CD4-positive, alpha-beta T cell (primary cell): ENCODE data around the gene SELP. TPM values are rescaled to one million over a fixed set of nuclear protein-coding genes. Genes with fewer than 3 reads are reported as not detected.
A peak's percentile ranks its signal among the peaks of the same experiment; 100 is the strongest.

ENCODE experiments used
- ATAC-seq: fragments of 200-7000 bp; cut with Tn5 transposase; one replicate; pipeline ENCODE4 v1.10.0; 2022; ENCODE audit warnings: mild to moderate bottlenecking; ENCODE audit not compliant: poor library complexity
- CTCF ChIA-PET: fragments of 350-600 bp; sonication (Branson Sonifier 250); formaldehyde crosslinking; loops from one replicate; lab custom pipeline; 2021; ENCODE audit warnings: antibody characterized with exemption, inconsistent platforms; lab: Charles Lee
- POLR2A ChIA-PET: fragments of 350-600 bp; sonication (Branson Sonifier 250); formaldehyde crosslinking; loops from one replicate; lab custom pipeline; 2021; ENCODE audit warnings: antibody characterized with exemption, inconsistent platforms; lab: Charles Lee
- DNase-seq, 14 experiments: peaks; one replicate each; pipeline ENCODE4 v3.0.0-alpha.2; 2013 to 2020; ENCODE audit warnings: mixed read lengths in 2 of 14
- H3K27ac ChIP-seq, 2 donors: one replicate each; pipeline versions ENCODE4 v1.5.1 to v1.7.0; 2013; ENCODE audit warnings: low read length in 2 of 2, low read depth in 1 of 2, mild to moderate bottlenecking in 1 of 2
- H3K27me3 ChIP-seq, 2 experiments: 1 replicate in 1 of 2; 2 replicates in 1 of 2; pipeline versions ENCODE4 v1.6.1 to v1.7.0; 2013; ENCODE audit warnings: low read length in 2 of 2, control low read depth in 1 of 2, mild to moderate bottlenecking in 1 of 2, moderate library complexity in 1 of 2; ENCODE audit not compliant: insufficient read depth in 2 of 2, control insufficient read depth in 1 of 2
- H3K36me3 ChIP-seq: one replicate; pipeline ENCODE4 v1.6.1; 2013; ENCODE audit warnings: low read length, control low read depth; ENCODE audit not compliant: insufficient read depth
- H3K4me1 ChIP-seq: one replicate; pipeline ENCODE4 v1.6.1; 2013; ENCODE audit warnings: low read length, control low read depth; ENCODE audit not compliant: insufficient read depth
- H3K4me3 ChIP-seq: one replicate; pipeline ENCODE4 v1.5.1; 2013; ENCODE audit warnings: mild to moderate bottlenecking, low read length, moderate library complexity
- H3K9me3 ChIP-seq, 2 experiments: 1 replicate in 1 of 2; 2 replicates in 1 of 2; pipeline versions ENCODE4 v1.6.1 to v1.7.0; 2013; ENCODE audit warnings: low read length in 2 of 2, mild to moderate bottlenecking in 2 of 2, control low read depth in 1 of 2, moderate library complexity in 1 of 2; ENCODE audit not compliant: control insufficient read depth in 1 of 2, insufficient read depth in 1 of 2
- H3K27ac Mint-ChIP-seq: one replicate; pipeline ENCODE4 v1.8.0; 2020; ENCODE audit warnings: mixed read lengths
- H3K27me3 Mint-ChIP-seq: one replicate; pipeline ENCODE4 v1.8.0; 2021; ENCODE audit warnings: mixed read lengths
- H3K36me3 Mint-ChIP-seq: one replicate; pipeline ENCODE4 v1.8.0; 2021; ENCODE audit warnings: low read depth, mixed read lengths
- H3K4me1 Mint-ChIP-seq: one replicate; pipeline ENCODE4 v1.8.0; 2021; ENCODE audit warnings: low read depth, mixed read lengths
- H3K4me3 Mint-ChIP-seq: one replicate; pipeline ENCODE4 v1.8.0; 2020; ENCODE audit warnings: mild to moderate bottlenecking, mixed read lengths
- H3K9me3 Mint-ChIP-seq: one replicate; pipeline ENCODE4 v1.8.0; 2020; ENCODE audit warnings: mixed read lengths
- intact Hi-C, 2 experiments: fragments of 100-400 bp; cut with DNase I in 1 of 2; cut with micrococcal nuclease in 1 of 2; formaldehyde crosslinking; loops; one replicate each; pipeline versions ENCODE4 v1.15.1 to v1.9.0; 2023 to 2025; cut with DNase I, micrococcal nuclease
- total RNA-seq, 174 experiments: library from RNA in 2 of 174; stranded (reverse) in 2 of 174; gene quantifications; one replicate each; pipeline ENCODE4 v1.2.3 and lab custom pipeline; 2021 to 2026
- TF ChIP-seq, protein P1 (sequence below): fragments of 200-600 bp; IDR thresholded peaks from one replicate; pipeline ENCODE4 v1.8.0; 2022; ENCODE audit warnings: antibody characterized with exemption, mild to moderate bottlenecking

SELP gene
- total RNA-seq, 2 experiments from 2014 or later: 1.3 to 1.4 TPM

DNA sequence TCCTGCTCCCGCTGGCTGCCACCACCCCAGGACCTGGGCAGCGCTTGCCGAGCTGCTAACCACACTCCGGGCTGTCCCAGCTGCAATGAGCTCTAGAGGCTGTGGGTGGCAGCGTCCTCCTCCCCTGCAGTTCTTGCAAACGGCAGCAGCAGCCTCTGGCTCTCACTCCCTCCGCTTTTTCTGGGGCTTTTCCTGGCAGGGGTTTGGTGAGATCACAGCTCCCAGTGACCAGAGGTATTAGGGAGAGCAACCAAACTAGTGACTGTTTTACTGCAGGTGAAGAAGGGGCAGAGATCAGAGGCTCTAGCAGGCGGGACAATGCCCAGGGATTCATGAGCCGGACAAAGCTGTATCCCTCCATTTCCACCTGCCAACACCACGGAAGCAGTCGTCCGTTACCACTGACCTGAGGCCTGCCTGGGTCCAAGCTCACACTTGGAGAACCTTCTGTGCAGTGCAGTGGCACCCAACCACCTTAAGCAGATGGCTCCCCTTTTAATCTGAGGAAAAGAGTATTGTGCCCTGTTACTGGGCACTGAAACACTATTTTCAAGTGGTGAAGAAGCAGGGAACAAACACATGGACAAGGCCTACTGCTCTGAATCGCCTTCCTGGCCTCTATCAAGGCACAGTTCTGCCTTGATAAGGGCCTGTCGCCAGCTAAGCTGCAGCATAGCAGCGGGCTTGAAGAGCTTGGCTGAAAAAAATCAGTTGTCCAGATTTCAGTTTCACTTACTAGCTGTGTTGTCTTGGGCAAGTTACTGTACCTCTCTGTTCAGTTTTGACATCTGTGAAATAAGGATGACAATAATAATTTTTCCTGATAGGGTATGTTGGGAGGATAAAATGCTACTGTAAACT is 43.3 kb downstream of the SELP start, which contains the start of gene F5:
TSS of gene F5 (minus strand) at position 87 of the 861 bp plus-strand sequence. CDS start 95 bp downstream, outside the sequence.
- ATAC-seq: peak; percentile 99
- H3K27ac Mint-ChIP-seq: peak within 1 kb of the TSS; percentile 71
- no peaks in the 10 kb centered on the region for H3K36me3 ChIP-seq
- H3K27me3 ChIP-seq: no peaks in the 10 kb centered on the region
- peak within 1 kb of the TSS; percentile 91 for H3K4me3 Mint-ChIP-seq
- H3K9me3 ChIP-seq: no peaks in the 10 kb centered on the region
- intact Hi-C loops: loop anchor here (1.0 to 10.0 kb wide), 7 partner anchors 14 to 308 kb away; partner anchors contain the start of gene SCYL3 (in 1 of the 2)
- H3K4me1 ChIP-seq: peaks cover 19% of the 10 kb centered on the region
- H3K4me1 Mint-ChIP-seq: peaks cover 53% of the 10 kb centered on the region
- H3K36me3 Mint-ChIP-seq: no peaks in the 10 kb centered on the region
- CTCF ChIA-PET: interaction anchor here (0.6 to 3.1 kb wide), 10 partner anchors 9 to 128 kb away, joined by 3 to 38 read pairs (median 5); no protein-coding TSS in a partner anchor
- no peaks in the 10 kb centered on the region for H3K9me3 Mint-ChIP-seq
- TF ChIP-seq, protein P1, sequence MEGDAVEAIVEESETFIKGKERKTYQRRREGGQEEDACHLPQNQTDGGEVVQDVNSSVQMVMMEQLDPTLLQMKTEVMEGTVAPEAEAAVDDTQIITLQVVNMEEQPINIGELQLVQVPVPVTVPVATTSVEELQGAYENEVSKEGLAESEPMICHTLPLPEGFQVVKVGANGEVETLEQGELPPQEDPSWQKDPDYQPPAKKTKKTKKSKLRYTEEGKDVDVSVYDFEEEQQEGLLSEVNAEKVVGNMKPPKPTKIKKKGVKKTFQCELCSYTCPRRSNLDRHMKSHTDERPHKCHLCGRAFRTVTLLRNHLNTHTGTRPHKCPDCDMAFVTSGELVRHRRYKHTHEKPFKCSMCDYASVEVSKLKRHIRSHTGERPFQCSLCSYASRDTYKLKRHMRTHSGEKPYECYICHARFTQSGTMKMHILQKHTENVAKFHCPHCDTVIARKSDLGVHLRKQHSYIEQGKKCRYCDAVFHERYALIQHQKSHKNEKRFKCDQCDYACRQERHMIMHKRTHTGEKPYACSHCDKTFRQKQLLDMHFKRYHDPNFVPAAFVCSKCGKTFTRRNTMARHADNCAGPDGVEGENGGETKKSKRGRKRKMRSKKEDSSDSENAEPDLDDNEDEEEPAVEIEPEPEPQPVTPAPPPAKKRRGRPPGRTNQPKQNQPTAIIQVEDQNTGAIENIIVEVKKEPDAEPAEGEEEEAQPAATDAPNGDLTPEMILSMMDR: peak; percentile 71
- POLR2A ChIA-PET: interaction anchor here (0.7 to 2.3 kb wide), 18 partner anchors 8 to 307 kb away, joined by 3 to 32 read pairs (median 5); partner anchors contain the start of genes METTL18 and SCYL3
- H3K27me3 Mint-ChIP-seq: no peaks in the 10 kb centered on the region
- DNase-seq: peak; percentile 65 to 88 (median 72)
- H3K27ac ChIP-seq: no peak within 1 kb of the TSS
- H3K4me3 ChIP-seq: peak within 1 kb of the TSS; percentile 64

DNA sequence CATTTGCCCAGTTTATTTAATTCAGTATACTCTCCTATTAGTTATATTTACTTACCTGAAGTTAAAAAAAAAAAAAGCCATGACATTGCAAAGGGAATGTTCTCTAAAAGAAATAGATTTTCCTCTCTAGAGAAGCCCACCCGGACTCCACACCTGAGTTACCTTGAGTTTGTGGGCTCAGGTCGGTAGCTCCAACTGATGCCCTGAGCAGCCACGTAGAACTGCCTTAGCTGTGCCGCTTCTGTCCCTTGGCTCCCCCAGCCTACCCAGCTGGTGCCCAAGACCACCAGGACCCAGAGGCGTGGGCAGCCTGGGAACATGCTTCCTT is 43.9 kb downstream of the SELP start:
- peak overlapping the region; percentile 64 for H3K4me3 ChIP-seq
- intact Hi-C loops: loop anchor here (1.0 to 10.0 kb wide), 7 partner anchors 15 to 309 kb away; partner anchors contain the start of gene SCYL3 (in 1 of the 2)
- peaks cover 19% of the 10 kb centered on the region for H3K4me1 ChIP-seq
- Mint-ChIP-seq H3K36me3 (no peaks in the 10 kb centered on the region), H3K4me3 (peak overlapping the region; percentile 91), H3K27me3 (no peaks in the 10 kb centered on the region), H3K9me3 (no peaks in the 10 kb centered on the region), H3K27ac (peak overlapping the region; percentile 71), H3K4me1 (peaks cover 53% of the 10 kb centered on the region)
- ChIA-PET CTCF (interaction anchor here (0.6 to 3.1 kb wide), 10 partner anchors 10 to 128 kb away, joined by 3 to 38 read pairs (median 5); no protein-coding TSS in a partner anchor), POLR2A (interaction anchor here (0.7 to 2.3 kb wide), 17 partner anchors 8 to 307 kb away, joined by 3 to 32 read pairs (median 5); partner anchors contain the start of genes METTL18 and SCYL3)
- H3K36me3 ChIP-seq: no peaks in the 10 kb centered on the region
- peak; percentile 36 for ATAC-seq
- no peaks in the 10 kb centered on the region for H3K27me3 ChIP-seq
- H3K27ac ChIP-seq: no peak overlapping the region
- no peaks in the 10 kb centered on the region for H3K9me3 ChIP-seq
- TF ChIP-seq, protein P1: no peak
- no peak for DNase-seq

DNA sequence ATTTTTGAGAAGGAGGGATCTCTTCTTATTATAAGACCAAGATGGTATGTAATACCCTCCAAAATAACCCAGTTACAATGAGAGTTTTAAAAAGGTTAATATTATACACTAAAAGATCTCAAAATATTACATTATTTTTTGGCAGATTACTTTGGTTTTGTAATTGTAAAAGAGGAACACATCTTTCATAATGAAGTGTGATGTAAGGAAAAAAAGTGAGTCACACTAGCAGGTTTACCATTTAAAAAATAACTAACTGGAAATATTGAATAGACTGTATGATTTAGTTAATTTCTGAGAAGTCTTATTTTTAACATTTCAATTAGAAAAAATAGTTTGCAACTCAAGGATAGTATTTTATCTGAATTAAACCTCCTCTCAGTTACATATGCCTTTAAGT is 44.7 kb downstream of the SELP start:
- no peak for ATAC-seq
- Mint-ChIP-seq H3K4me3 (peak overlapping the region; percentile 91), H3K4me1 (peaks cover 53% of the 10 kb centered on the region), H3K36me3 (no peaks in the 10 kb centered on the region), H3K27me3 (no peaks in the 10 kb centered on the region), H3K9me3 (no peaks in the 10 kb centered on the region), H3K27ac (peak overlapping the region; percentile 71)
- Histone ChIP-seq H3K36me3 (no peaks in the 10 kb centered on the region), H3K27ac (no peak overlapping the region), H3K4me3 (peak overlapping the region; percentile 64), H3K4me1 (peaks cover 19% of the 10 kb centered on the region), H3K9me3 (no peaks in the 10 kb centered on the region), H3K27me3 (no peaks in the 10 kb centered on the region)
- POLR2A ChIA-PET: interaction anchor here (2.3 kb wide), 1 partner anchor 125 kb away, joined by 6 read pairs; no protein-coding TSS in a partner anchor
- TF ChIP-seq, protein P1: no peak
- CTCF ChIA-PET: interaction anchor here (1.7 to 3.1 kb wide), 3 partner anchors 28 to 127 kb away, joined by 3 to 38 read pairs (median 20); no protein-coding TSS in a partner anchor
- no peak for DNase-seq
- intact Hi-C loops: loop anchor here (5.0 to 10.0 kb wide), 4 partner anchors 33 to 310 kb away; partner anchors contain the start of gene SCYL3 (in 1 of the 2)
